Activated T-helper 2 cell treated with anti-CD3 and anti-CD28 coated beads, Interferon-gamma antibody, Interleukin-2, Interleukin-4, amounts not matched to agents 10 μg/mL and 5 μg/mL and 100 μg/mL, durations not matched to agents 14 hours and 24 hours and 36 hours (primary cell): ENCODE data around the gene MTURN. TPM values are rescaled to one million over a fixed set of nuclear protein-coding genes. Genes with fewer than 3 reads are reported as not detected.

ENCODE experiments used
- total RNA-seq: library from RNA; stranded (reverse); gene quantifications from 2 replicates; pipeline ENCODE4 v1.2.3, GENCODE V29; 2022

The MTURN gene
- total RNA-seq, 1 donor from 2014 or later: 4.0 TPM

Other genes starting within 250 kb of the MTURN start
- gene SCRN1, start 145.2 kb upstream of the MTURN start, total RNA-seq: 0.74 and 0.82 TPM in 2 replicates
- 8.0 and 10.0 TPM in 2 replicates for gene FKBP14, start 108.3 kb upstream of the MTURN start, total RNA-seq
- gene PLEKHA8, start 106.6 kb upstream of the MTURN start, total RNA-seq: 10.9 and 11.9 TPM in 2 replicates
- 10.2 and 10.4 TPM in 2 replicates for gene ZNRF2, start 149.6 kb downstream of the MTURN start, total RNA-seq